Duodenal mucosa (tissue), 2 donors: ENCODE results near the gene BTN3A1.

Source experiments
- H3K27ac ChIP-seq: one replicate; pipeline ENCODE4 v1.7.0; 2013; ENCODE audit warnings: low read depth, low read length
- H3K27me3 ChIP-seq, 2 donors: one replicate each; pipeline ENCODE4 v1.7.0; 2013; ENCODE audit warnings: low read length in 2 of 2, control low read depth in 1 of 2; ENCODE audit not compliant: insufficient read depth in 2 of 2, control insufficient read depth in 1 of 2
- H3K36me3 ChIP-seq, 2 donors: one replicate each; pipeline ENCODE4 v1.7.0; 2013; ENCODE audit warnings: low read length in 2 of 2, control low read depth in 1 of 2; ENCODE audit not compliant: insufficient read depth in 2 of 2, control insufficient read depth in 1 of 2
- H3K4me1 ChIP-seq, 2 donors: one replicate each; pipeline ENCODE4 v1.7.0; 2013; ENCODE audit warnings: low read length in 2 of 2, control low read depth in 1 of 2; ENCODE audit not compliant: insufficient read depth in 2 of 2, control insufficient read depth in 1 of 2
- H3K4me3 ChIP-seq, 2 donors: one replicate each; pipeline ENCODE4 v1.7.0; 2013; ENCODE audit warnings: low read length in 2 of 2, low read depth in 1 of 2
- H3K9ac ChIP-seq, 2 donors: one replicate each; pipeline ENCODE4 v1.7.0; 2013; ENCODE audit warnings: low read length in 2 of 2, low read depth in 1 of 2
- H3K9me3 ChIP-seq, 2 donors: one replicate each; pipeline ENCODE4 v1.7.0; 2013; ENCODE audit warnings: low read length in 2 of 2, control low read depth in 1 of 2; ENCODE audit not compliant: control insufficient read depth in 1 of 2

The BTN3A1 gene

DNA sequence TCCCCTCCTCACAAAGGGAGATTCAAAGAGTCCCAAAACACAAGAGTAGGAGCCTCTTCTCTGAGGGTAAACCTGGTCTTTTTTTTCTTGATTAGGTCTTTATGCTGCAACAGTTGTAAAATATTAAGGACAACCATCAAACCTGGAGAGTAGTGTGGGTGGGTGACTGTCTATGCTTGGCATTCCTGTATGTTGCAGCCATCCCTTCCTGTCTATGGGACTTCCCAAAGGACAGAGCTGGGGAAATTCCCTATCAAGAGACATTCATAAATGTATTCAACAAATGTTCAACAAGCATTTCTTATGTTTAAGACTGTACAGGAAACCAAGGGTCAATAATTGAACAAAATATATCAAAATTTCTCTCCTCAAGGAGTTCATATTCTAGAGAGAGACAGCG is 13.6 kb upstream of the BTN3A1 start:
- Histone ChIP-seq H3K27ac (no peak overlapping the region), H3K4me3 (no peak overlapping the region), H3K36me3 (peaks cover 12 to 13% of the 10 kb centered on the region in 2 donors), H3K27me3 (no peaks in the 10 kb centered on the region), H3K9me3 (no peaks in the 10 kb centered on the region), H3K9ac (no peak overlapping the region), H3K4me1 (peaks cover 0 to 10% of the 10 kb centered on the region in 2 donors)

DNA sequence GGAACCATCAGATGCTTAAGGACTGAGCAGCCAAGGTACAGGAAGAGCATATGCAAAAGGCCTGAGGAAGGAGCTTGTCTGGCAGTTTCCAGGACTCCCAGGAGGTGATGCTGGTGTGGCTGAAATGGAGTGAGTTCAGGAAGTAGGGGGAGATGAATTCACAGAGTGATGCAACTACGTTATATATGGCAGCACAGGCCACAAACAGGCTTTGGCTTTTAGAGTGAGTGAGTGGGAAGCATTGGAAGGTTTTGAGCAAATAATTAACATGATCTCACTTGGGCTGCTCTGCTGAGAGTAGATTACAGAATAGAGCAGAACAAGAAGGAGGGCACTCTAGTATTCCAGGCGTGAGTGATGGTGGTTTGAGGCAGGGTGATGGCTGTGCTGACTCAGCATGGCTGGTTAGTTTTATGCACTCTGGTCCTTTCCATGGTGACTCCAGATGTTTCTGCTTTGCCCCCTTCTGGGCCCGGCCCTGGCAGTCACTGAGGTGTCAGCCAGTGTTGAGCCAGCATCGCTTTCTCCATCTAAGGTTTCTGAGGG is 12.7 kb upstream of the BTN3A1 start:
- H3K36me3 ChIP-seq: peaks cover 12 to 13% of the 10 kb centered on the region in 2 donors
- H3K4me3 ChIP-seq: no peak overlapping the region
- peaks cover 4 to 12% of the 10 kb centered on the region in 2 donors for H3K4me1 ChIP-seq
- H3K9ac ChIP-seq: no peak overlapping the region
- H3K27ac ChIP-seq: no peak overlapping the region
- no peaks in the 10 kb centered on the region for H3K9me3 ChIP-seq
- no peaks in the 10 kb centered on the region for H3K27me3 ChIP-seq

DNA sequence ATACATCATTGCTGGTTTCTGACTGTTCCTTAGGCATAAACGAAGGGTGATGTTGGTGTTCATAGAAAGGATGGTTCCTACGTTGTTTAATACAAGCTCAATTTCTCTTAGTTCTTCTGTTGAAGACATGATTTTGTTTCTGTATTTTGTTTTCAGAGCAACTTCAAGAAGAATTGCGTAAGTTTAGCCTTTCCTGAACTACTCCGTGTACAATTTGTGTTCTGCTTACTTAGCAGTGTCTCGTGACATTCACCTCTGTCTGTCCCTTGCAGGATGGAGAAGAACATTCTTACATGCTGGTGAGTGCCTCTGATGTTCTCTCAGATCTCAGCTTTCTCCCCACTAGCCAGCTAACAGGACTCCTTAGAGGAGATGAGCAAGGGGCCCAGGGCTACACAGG is 11.5 kb upstream of the BTN3A1 start:
- H3K9ac ChIP-seq: no peak overlapping the region
- no peaks in the 10 kb centered on the region for H3K9me3 ChIP-seq
- no peaks in the 10 kb centered on the region for H3K27me3 ChIP-seq
- H3K4me1 ChIP-seq: peaks cover 9 to 14% of the 10 kb centered on the region in 2 donors
- peaks cover 12 to 13% of the 10 kb centered on the region in 2 donors for H3K36me3 ChIP-seq
- H3K4me3 ChIP-seq: no peak overlapping the region
- no peak overlapping the region for H3K27ac ChIP-seq

DNA sequence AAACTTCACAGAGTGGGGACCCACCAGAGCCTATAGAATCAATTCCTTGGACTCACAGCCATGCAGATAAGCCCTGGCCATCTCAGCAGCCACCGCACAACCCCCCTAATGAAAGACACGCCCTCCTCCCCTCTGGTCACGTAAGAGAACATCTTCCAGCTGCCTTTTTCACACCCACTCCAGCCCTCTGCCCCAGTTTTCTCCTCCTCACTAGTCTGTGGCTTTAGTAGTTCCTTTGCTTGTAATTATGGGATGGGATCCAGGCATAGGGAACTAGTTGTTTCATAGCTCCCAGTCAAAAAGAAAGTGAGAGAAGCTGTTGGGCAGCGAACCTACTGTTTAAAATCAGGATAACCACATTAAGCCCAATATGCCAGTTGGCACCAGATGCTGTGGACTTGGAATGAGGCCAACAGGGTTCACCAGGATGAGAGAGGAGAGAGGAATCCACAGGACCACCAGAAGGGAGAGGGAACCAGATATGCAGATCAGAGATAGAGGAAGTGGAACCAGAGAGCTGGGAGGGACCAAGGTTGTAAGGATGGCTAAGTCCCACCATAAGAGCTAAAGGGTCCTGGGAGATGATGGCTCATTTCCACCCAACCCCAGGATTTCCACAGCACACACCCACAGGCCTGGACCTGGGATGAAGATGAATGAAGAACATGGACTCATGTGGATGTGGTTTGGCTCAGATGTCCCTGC is 9.0 kb upstream of the BTN3A1 start:
- Histone ChIP-seq H3K27me3 (no peaks in the 10 kb centered on the region), H3K4me3 (no peak overlapping the region), H3K4me1 (peaks cover 9 to 18% of the 10 kb centered on the region in 2 donors), H3K36me3 (peaks cover 12 to 13% of the 10 kb centered on the region in 2 donors), H3K9me3 (no peaks in the 10 kb centered on the region), H3K27ac (no peak overlapping the region), H3K9ac (no peak overlapping the region)

DNA sequence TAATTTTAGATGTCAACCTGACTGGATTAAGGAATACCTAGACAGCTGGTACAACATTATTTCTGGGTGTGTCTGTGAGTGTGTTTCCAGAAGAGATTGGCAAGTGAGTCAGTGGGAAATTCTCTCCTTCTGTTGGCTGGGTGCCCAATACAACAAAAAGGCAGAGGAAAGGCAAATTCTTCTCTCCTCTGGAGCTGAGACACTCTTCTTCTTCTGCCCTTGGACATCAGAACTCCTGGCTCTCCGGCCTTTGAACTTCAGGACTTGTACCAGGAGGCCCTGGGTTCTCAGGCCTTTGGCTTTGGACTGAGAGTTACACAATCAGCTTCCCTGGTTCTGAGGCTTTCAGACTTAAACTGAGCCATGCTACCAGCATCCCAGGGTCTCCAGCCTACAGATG is 7.8 kb upstream of the BTN3A1 start:
- no peaks in the 10 kb centered on the region for H3K27me3 ChIP-seq
- H3K36me3 ChIP-seq: peaks cover 12 to 13% of the 10 kb centered on the region in 2 donors
- no peak overlapping the region for H3K4me3 ChIP-seq
- H3K4me1 ChIP-seq: peaks cover 9 to 18% of the 10 kb centered on the region in 2 donors
- no peak overlapping the region for H3K27ac ChIP-seq
- H3K9me3 ChIP-seq: no peaks in the 10 kb centered on the region
- no peak overlapping the region for H3K9ac ChIP-seq

DNA sequence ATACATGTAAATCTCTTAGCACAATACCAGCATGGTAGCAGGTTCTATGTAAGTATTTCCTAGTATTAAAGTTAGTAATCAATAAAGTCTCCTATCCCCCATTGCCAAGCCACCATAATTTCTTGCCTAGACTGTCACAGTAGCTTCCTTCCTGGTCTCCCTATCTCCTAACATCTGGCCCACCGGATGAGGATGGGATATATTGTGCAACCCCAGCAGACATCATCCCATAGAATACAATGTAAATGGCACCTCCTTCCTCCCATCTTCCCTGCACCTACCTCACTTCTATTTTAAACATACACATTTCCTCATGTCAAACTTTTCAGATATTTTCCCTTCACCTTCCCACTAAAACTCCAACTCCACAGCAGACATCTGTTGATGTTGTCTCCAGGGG is 3.5 kb upstream of the BTN3A1 start:
- H3K27ac ChIP-seq: no peak overlapping the region
- H3K9ac ChIP-seq: no peak overlapping the region
- no peak overlapping the region for H3K4me3 ChIP-seq
- H3K4me1 ChIP-seq: peaks cover 18 to 21% of the 10 kb centered on the region in 2 donors
- no peaks in the 10 kb centered on the region for H3K9me3 ChIP-seq
- H3K27me3 ChIP-seq: no peaks in the 10 kb centered on the region
- H3K36me3 ChIP-seq: no peaks in the 10 kb centered on the region

DNA sequence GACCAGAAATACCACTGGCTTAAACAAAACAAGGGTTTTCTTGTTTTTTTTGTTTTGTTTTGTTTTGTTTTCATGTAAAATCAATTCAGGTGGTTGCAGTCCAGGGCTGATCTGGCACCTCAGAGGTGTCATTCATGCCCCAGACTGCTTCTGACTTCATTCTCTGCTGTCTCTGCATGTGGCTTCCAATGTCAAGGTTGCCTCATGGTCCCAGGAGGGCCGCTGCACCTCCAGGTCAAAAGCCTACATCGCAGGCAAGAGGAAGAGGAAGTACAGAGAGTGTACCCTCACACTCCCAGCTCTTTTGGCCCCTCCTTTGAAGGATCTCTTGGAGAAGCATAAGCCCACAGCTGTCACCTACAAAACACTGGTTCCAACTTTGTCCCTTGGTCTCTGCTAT is 1.4 kb upstream of the BTN3A1 start:
- Histone ChIP-seq H3K36me3 (peaks cover 0 to 8% of the 10 kb centered on the region in 2 donors), H3K9ac (peak overlapping the region in 1 of 2 donors; percentile 43), H3K4me3 (no peak overlapping the region), H3K27me3 (no peaks in the 10 kb centered on the region), H3K4me1 (peaks cover 13 to 22% of the 10 kb centered on the region in 2 donors), H3K9me3 (no peaks in the 10 kb centered on the region), H3K27ac (no peak overlapping the region)

DNA sequence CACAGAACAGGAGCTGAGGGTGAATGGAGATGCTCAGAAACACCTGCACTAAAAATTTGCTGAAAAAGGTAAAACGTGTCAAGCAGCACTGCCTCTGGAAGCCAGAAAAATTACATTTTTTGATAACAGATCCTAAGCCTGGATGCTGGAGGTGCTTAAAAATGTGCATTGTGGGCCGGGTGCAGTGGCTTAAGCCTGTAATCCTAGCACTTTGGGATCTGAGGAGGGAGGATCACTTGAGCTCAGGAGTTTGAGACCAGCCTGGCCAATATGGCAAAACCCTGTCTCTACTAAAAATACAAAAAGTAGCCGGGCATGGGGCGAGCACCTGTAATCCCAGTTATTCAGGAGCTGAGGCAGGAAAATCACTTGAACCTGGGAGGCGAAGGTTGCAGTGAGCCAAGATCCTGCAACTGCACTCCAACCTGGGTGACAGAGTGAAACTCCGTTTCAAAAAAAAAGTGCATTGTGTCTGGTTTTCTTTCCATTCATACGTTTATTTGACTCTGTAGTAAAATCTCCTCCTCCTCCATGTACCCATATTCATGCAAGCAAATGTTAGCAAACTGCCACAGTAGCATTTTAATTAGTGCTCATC is 587 bp upstream of the BTN3A1 start:
- Histone ChIP-seq H3K4me3 (peak overlapping the region; percentile 78 to 82), H3K4me1 (peaks cover 15 to 22% of the 10 kb centered on the region in 2 donors), H3K9ac (peak overlapping the region; percentile 43 to 76), H3K36me3 (peaks cover 2 to 12% of the 10 kb centered on the region in 2 donors), H3K27me3 (no peaks in the 10 kb centered on the region), H3K9me3 (no peaks in the 10 kb centered on the region), H3K27ac (peak overlapping the region; percentile 16)

DNA sequence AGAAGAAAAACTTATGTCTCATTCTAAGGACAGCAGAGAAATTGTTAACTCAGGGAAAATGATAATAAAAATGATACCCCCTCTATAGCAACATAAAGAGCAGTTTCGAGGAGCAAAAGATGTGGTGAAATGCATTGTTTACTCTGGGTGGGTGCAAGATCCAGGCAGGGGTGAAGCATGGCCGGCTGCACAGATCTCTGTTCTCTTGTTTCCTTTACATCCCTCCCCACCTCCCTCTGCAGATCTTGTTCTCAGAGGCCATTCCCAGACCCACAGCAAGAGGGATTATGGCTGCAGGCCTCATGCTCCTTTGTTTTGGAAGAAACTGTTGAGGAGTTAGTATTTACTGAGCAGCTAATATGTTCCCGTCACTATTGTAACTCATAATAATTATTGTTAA is 1.8 kb downstream of the BTN3A1 start:
- peaks cover 17 to 18% of the 10 kb centered on the region in 2 donors for H3K4me1 ChIP-seq
- no peaks in the 10 kb centered on the region for H3K27me3 ChIP-seq
- H3K27ac ChIP-seq: no peak overlapping the region
- H3K9ac ChIP-seq: no peak overlapping the region
- H3K9me3 ChIP-seq: no peaks in the 10 kb centered on the region
- H3K4me3 ChIP-seq: peak overlapping the region; percentile 24 to 38
- peaks cover 15 to 36% of the 10 kb centered on the region in 2 donors for H3K36me3 ChIP-seq

DNA sequence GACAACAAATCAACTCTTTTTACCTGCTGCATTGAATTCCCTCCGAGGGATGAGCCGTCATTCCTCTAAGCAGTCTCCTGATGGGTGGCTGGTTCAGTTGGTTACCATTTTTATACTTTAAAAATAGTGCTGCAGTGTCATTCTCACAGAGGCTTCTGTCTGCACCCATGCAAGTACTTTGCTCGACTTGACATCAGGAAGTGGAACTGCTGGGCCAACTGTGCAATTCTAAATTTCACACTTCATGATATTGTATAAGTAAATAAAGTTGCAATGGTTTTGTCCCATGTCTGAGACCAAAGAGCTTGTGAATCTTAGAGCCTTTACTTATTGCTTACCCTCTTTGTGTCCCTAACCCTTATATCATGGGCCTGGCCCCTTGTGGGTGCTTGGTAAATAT is 2.5 kb downstream of the BTN3A1 start:
- Histone ChIP-seq H3K36me3 (peaks cover 19 to 40% of the 10 kb centered on the region in 2 donors), H3K4me3 (no peak overlapping the region)

More for the DNA sequence above, 2.5 kb downstream of the BTN3A1 start:
- H3K27ac ChIP-seq: no peak overlapping the region
- no peak overlapping the region for H3K9ac ChIP-seq
- H3K9me3 ChIP-seq: no peaks in the 10 kb centered on the region
- H3K27me3 ChIP-seq: no peaks in the 10 kb centered on the region
- H3K4me1 ChIP-seq: peaks cover 17 to 18% of the 10 kb centered on the region in 2 donors
